Anterior cingulate cortex (tissue), 58 donors: ENCODE measurements around the gene ULK2.

Source experiments
- DNase-seq, 58 donors: peaks; one replicate each; lab custom pipeline; 2025; lab: John Stamatoyannopoulos, UW

ULK2 gene

DNA sequence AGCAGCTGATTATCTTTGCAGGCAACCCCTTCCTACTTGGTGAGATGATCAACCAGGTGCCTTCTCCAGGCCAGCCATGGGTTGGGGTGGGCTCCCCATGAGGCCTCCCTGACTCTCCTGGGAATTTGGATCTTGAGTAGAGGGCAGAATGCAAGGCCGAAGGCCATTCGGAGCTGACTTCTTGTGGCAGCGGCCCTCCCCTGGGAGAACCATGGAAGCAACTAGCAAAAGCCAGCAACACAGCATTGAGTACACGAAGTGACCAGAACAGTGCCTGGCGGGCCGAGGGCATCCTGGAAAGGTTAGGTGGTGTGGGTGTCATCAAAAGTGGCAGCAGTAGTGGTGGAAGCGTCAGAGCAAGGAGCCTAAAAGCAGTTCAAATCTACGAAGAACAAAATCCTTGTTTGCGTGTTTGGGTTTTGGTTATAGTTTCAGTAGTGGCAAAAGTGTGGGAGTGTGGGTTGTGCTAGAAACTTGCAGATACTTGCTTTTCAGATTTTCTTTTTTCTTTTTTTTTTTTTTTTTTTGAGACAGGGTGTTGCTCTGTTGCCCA, 117.6 kb downstream of the ULK2 start:
- DNase-seq = no peak

DNA sequence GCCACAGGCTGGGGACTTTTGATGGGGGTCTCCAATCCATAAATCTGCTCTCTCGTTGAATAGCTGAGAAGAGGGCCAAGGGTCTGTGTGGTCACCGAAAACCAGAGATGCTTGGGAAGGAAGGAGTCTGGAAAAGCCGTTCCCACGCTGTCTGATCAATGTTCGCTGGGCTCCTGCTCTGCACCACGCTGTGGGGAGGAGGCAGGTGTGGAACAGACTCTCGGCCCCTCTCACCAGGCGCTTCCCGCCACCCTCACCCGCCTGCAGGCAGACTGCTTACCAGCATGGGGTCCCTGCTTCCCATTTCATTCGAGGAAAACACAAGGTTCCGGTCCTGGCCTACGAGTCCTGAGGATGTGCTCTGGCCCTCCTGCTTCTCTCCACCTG, 118.9 kb downstream of the ULK2 start:
- no peak for DNase-seq

DNA sequence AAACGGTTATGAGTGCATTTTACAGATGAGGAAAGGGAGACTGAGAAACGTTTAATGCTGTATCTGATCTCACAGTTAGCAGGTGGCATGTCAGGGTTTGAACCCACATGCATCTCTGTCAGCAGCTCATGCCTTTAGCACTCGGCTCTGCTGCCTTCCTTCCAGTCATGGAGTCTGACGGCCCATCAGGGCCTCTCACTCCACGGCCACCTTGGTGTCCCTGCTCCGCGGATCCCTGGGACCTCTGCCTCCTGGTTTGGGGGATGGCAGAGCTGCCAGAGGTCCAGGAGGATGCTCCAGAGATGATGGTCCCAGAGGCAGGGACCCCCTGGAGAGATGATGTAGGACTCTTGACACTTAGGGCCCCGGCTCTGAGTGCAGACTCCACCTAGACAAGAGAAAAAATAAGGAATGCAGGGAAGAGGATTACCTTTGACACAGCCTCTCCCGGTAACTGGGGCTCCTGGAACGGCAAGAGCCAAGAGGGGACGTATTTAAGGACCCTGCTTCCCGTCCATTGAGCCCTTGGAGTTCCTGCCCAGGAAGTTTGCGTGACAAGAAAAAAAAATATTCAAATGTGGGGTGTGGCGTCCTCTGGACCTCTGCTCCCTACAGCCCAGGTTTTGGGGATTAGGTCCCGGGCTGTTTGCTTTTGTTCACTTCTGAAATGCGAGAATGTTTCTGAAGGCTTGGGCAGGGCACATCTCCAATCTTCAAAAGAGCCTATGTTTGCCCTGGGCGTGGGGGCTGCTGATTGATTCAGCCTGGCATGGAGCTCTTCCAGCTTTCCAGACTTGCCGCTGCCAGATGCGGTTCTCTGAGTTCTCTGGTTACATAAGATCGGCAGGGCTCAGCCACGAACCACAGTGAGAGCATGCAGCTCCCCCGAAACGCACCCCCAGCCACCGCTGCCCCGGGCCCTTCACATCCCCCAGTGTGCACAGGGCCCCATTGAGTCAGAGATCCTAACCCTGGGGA, 119.6 kb downstream of the ULK2 start, which contains the start of gene ALDH3A1:
Gene ALDH3A1 (minus strand): TSS at position 470 of the 978 bp plus-strand sequence. CDS start 3,169 bp downstream, outside the sequence.
- DNase-seq = peak in 12 of 58 donors; percentile 4 to 72 (median 21)

DNA sequence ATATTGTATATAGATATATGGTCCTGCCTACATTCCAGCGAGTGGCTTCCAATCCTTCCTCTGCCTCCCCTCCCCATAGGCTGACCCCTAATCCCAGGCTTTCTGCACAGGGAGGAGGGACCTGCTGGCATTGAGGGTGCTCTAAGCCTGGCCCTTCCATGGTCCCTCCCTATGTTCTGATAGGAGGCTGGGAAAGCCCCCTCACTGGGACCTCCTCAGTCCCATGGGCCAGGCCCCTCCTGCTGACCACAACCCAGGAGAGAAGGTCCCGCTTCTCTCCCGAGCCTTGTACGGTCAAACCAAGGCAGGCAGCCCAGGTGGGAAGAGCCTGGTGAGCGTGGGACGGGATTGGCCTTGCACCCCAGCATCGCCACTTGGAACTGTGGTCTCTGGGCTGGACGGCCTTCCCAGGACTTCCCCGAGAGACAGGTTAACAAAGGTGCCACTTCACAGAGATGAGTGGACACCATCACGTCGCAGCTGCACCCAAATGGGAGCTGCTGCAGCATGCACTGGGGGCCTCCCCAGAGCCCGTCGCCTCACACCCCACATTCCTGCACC, 120.5 kb downstream of the ULK2 start:
- DNase-seq = no peak

DNA sequence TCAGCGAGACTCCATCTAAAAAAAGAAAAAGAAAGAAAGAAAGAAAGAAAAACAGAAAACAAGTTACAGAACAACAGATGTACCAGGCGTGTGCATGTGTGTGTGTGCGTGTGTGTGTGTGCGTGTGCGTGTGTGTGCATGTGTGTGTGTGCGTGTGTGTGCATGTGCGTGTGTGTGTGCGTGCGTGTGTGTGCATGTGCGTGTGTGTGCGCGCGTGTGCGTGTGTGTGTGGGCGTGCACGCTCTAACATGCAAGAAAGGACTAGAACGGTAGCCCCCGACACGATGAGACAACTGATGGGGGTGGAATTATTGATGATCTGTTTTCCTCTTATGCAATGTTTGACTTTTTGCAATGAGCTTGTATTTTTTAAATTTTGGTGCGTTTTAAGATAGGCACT, 121.2 kb downstream of the ULK2 start:
- no peak for DNase-seq

DNA sequence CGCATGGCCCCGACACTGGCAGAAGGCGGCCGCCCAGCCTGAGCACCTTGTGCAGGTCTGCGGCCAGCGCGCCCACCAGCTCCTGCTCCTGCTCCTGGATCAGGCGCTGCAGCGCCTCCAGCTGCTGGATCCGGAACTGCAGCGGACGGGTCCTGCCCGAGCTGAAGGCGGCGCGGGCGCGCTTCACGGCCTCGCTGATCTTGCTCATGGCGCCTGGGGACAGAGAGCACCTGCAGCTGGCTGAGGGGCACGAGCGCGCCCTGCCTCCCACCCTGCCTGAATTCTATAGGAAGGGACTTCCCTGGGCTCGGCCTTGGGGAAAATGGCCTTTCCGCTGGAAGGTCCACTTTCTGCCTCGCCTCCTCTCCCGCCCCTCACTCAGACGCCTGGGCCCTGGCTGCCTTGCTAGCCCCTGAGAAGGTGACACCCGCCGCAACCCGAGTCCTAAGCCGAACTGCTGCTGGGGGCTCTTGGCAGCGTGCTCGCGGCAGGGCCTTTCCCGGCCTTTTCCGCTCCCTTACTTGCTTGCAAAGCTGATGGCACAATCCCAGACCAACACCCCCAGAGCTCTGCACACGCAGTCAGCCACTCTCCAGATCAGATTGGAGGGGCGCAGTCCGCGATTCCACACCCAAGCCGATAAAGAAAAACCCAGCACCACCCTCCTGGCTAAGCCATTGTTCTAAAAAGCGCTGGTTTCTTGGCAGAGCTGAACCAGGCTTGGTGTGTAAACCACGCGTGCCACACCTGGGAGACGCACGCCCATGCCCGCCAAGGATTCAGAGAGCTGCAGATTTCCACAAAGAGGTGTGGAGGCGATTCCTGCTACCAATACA, 122.6 kb downstream of the ULK2 start:
- peak in 56 of 58 donors; percentile 17 to 94 (median 78) for DNase-seq

DNA sequence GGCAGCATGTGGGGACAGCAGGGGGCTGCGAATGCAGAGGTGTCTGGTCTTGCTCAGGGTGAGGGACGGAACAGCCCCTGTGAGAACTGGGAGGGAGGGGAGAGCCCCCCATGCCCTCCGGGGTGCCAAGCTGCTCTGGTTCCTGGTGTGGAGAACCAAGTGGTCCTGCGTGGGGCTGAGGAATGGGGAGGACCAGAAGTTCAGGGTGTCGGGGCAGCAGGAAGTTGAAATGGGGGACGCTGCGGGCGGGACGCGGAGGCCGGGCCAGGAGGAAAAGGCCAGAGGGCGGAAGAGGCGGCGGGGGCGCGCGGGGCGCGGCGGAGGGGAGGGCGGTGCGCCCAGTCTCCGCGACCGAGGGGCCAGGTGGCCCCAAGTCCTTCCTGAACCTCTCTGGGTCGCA, 123.2 kb downstream of the ULK2 start:
- peak in 3 of 58 donors; percentile 42 to 55 (median 51) for DNase-seq

DNA sequence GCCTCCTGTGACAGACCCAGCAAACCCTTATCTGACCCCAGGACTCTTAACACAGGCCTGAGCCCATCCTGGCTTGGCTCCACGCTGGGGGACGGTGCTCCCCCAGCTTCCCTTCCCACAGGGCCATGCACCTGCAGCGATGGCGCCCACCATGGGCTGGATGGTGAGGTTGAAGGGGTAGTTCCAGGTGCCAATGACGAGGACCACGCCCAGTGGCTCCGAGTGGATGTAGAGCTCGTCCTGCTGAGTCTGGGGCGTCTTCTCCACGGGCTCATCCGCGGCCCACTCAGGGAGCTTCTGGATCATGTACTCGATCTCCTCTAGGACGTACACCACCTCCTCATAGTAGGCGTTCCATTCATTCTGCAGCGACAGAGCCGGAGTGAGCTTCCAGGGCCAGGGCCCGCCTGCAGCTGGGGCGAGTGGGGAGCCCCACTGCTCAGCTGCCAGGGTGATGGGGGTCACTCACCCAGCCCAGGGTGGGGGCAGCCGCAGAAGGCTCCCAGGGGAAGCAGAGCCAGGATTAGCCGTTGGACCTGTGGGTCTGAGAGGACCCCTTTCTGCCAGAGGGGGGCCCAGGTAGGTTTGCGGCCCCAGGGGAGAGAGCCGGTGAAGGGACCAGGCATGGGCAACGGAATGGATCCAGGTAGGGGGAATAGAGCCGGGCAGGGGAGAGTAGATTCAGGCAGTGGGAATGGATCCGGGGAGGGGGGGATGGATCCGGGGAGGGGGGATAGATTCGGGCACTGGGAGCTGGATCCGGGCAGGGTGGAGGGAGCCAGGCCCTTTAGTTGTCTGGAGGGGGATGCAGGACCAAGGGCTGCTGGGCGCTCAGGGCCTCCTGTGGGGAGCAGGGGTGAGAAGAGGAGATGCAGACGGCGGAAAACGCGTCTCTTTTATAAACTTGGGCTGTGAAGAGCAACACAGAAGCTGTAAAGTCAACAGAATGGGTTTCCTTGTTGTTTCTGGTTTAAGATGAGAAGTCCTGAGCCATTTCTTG, 124.3 kb downstream of the ULK2 start:
- DNase-seq = no peak

DNA sequence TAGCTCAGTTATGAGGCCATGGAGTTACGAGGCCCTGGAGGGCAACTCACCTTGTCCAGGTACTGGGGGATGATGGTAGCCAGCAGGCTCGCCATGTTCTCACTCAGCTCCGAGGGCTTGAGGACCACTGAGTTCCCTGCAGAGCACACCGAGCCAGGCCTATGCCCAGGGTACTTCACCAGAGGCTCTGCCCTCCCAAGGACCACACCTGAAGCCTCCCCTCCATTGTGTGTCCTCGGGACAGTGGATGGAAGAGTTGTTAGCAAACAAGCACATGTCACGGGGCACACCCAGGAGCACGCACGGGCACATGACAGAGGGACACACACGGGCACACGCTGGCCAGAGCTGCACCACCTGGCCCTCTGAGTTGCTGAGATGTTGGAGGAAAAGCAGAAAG, 125.2 kb downstream of the ULK2 start:
- DNase-seq = no peak

DNA sequence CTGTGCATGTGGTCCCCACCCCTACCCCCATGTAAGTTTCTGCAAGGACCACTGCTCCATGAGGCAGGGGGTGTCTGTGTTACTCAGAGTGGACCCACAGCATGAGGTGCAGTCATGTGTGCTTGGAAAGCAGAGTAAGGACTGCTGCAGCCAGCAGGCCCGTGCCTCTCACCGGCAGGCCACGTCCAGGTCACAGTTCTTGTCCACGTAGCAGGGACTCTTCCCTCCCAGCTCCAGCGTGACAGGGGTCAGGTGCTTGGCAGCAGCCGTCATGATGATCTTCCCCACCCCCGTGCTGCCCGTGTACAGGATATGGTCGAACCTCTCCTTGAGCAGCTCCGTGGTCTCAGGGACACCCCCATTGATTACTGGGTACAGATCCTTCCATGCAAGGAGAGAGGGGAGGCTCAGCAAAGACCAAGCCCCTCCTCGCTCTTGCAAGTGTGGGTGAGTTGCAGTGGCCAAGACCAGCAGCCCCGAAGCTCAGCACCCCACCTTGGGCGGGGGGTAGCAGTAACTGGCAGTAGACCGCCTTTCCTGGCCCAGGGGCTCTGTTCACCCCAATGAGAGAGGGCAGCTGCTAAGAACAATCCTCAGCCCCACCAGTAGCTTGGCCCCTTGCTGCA, 125.8 kb downstream of the ULK2 start:
- DNase-seq = no peak

DNA sequence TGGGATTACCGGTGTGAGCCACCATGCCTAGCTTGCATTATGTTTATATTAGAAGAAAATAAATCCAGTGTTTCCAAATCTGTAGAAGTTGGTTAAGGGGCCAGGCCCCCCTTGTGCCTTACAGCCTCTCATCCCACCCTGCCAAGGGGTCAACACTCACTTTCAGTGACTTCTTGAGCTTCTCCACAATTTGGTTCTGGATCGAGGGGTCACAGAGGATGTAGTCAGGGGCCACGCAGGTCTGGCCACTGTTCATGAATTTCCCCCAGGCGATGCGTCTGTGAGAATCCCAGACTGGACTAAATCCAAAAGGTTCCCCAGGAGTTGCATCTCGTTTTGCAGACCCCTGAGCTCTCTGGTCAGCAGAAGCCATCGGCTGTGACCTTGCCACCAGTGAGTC, 126.8 kb downstream of the ULK2 start:
- DNase-seq = no peak

DNA sequence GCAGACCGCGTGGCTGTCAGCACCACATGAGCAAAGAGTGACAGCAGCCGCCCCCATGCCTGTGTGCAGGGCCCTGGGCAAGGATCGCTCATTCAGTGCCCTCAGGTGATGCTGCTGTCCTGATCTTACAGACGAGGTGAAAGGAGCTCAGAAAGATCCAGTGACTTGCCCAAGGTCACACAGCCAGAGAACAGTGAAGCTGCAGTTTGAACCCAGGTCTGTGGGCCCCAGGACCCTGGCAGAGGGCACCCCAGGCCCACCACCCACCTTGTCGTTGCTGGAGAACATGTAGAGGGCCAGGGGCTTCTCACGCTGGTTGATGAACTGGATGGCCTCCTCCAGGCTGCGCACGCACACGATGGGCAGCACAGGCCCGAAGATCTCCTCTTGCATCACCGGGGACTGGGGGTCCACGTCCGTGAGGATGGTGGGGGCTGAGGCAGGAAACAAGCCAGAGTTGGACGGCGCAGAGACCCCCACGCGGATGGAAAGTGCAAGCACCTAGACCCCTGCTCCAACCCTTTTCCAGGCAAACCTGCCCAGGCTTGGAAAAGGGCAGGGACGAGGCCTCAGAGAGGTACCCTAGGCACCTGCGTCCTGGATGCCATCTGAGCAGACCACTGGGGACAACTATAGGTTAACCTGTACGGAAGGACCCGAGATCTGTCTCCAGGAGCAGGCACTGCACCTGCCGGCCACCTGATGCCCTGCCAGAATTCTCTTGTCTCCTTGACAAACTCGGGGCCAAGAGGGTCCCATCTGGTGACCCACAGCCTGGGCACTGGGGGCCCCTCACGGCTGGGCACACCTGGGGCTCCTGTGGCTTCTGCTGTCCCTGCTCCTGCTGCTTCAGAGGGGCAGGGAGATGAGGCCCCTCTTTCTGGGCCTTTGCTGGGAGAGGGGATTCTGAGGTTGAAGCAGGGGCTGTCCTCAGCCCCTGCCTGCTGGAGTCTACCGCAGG, 128.2 kb downstream of the ULK2 start:
- no peak for DNase-seq

DNA sequence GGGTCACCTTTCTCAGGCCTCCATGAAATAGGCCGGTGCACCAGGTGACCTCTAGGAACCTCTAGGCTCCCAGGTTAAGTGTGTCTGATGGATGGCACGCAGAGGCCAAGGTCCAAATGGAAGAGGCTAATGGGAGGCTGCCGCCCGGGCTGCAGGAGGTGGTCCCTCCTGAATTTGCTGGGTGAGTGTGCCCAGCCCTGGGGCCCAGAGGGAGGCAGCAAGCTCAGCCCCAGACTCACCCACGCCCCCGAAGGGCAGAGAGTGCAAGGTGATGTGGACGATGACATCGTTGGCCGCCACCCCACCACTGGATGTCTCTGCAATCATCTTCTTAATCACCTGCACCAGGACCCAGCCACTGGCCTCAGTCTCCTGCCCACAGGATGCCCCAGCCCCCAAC, 129.0 kb downstream of the ULK2 start:
- DNase-seq = no peak

DNA sequence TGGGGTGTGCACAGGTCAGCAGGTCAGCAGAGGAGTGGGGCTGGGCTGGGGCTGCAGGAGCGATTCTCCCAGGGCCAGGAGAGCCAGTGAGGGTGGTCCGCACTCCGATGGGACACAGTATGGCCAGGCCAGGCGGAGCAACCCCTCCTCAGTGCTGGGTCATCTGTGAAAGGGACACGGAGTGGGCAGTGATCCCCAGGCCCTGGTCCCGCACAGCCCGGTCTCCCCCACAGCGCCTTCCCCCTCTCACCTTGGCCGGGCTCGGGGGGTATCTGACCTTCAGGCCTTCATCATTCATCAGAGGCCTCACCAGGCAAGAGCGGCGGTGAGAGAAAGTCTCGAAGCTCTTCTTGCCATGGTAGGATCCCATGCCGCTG, 129.7 kb downstream of the ULK2 start:
- DNase-seq = no peak

DNA sequence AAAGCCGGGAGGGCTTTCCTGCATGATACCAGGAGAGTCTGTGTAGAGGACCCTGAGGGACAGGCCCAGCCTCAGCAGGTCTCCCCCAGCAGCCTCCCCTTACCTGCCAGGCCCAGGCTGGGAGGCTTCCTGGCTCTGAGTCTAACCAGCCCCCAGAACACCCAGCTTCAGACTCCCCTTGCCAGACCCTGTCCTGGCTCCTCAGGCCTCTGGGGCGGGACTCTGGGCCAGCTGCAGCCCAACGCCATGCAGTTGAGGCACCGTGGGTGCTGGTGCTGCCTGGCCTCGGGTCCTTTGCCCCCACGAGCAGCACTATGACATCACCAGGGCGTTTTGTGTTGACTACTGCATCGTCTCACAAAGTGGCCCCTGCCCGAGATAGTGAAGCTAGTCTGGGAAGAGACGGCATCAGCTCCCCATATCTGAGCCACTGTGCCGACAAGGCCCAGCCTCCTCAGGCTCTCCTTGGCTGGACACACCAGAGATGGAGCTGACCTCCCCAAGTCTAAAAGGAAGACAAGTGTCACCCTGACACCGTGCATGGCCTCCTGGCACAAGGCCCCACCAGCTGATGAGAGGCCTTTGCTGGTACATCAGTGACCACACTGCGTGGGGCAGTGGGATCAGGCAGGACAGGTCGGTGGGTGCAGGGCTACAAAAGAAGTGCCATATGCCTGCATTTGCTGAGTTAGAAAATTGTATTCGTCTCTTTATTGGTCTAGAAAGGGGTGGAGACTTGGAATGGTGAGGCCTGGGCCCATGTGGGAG, 130.2 kb downstream of the ULK2 start:
- no peak for DNase-seq

DNA sequence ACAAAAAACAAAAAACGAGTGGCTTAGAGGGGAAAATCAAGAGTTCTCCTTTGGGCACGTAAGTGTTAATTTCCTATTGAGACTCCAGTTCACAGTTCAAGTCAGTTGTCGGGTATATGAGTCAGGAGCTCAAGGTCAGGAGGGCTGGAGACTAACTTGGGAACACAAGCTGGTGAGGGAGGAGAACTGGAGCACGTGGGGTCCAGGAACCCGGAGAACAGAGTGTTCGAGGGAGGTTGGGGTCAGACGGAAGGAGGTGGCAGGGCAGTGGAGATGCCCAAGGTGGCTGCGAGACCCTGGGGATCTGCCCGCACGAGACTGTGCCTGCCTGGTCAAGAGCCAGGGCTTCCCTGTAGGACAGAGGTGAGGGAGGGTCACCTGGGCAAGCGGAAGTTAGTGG, 131.7 kb downstream of the ULK2 start:
- no peak for DNase-seq

DNA sequence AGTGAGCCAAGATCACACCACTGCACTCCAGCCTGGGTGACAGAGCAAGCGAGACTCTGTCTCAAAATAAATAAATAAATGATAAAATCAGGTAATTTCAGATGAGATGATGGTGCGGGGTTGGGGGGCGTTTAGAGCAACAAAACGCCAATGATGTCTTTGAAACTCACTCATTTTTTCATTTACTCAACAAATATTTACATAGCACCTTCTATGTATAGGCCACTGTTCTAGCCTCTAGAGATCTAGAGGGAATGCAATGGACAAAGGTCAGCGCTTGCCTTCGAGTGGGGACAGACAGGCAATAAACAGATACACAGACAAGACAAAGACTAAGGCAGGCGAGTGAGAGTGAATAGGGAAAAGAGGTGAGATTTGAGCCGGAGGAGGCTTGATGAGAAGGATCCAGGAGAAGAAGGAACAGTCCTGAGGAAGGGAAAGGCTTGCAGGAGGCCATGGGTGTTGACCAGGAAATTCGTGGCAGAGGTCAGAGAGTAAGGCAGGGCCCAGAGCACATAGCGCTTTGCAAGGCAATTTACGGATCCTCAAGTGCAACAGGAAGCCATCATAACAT, 133.7 kb downstream of the ULK2 start:
- no peak for DNase-seq
